DND-41 (cell line): Measurements from ENCODE around the gene ANXA4.

Source experiments
- CTCF ChIP-seq: IDR thresholded peaks from 2 replicates; pipeline ENCODE4 v1.5.1; 2012; ENCODE audit warnings: borderline replicate concordance, low read length, moderate library complexity, mild to moderate bottlenecking; ENCODE audit not compliant: poor library complexity, severe bottlenecking; ENCODE audit errors: extremely low read depth
- EZH2 ChIP-seq: IDR thresholded peaks from 3 replicates; pipeline ENCODE4 v1.6.1; 2012; ENCODE audit warnings: borderline replicate concordance, low read depth, mild to moderate bottlenecking, moderate library complexity, low read length, inconsistent platforms; ENCODE audit not compliant: severe bottlenecking

GRCh38 chr2:69768789-69769188 is 26.9 kb downstream of the ANXA4 start:
- TF ChIP-seq CTCF (no peak), EZH2 (no peak)
